ENCODE measurements around the gene NHLRC1. TPM values are rescaled to one million over a fixed set of nuclear protein-coding genes. Genes with fewer than 3 reads are reported as not detected.

Gene NHLRC1
- total and polyA plus RNA-seq, 11 donors, result 0.56 to 2.6 (median 1.3) TPM

GRCh38 chr6:18148304-18149025 is 26.0 kb upstream of the NHLRC1 start:
- Histone ChIP-seq H3K4me1 (peaks cover 0 to 17% (median under 1%) of the 10 kb centered on the region in 12 donors), H3K9me3 (no peaks in the 10 kb centered on the region), H3K27ac (no peak overlapping the region), H3K4me3 (no peak overlapping the region), H3K27me3 (no peaks in the 10 kb centered on the region), H3K36me3 (peaks cover 0 to 55% (median 43%) of the 10 kb centered on the region in 9 donors)
- ATAC-seq, result no peak
- 94 to 96% (median 95%) methylated on average over 5 of the region's 5 CpGs for WGBS, 4 donors
- no peak for DNase-seq
- intact Hi-C loops (cut with DNase I), result no loop called here
- TF ChIP-seq CTCF (IDR thresholded peaks at IDR 0.05) (no peak), POLR2A (IDR thresholded peaks at IDR 0.05) (no peak)

GRCh38 chr6:18147616-18148015 is 25.1 kb upstream of the NHLRC1 start:
- no peak for DNase-seq
- no peak for ATAC-seq
- no peak for TF ChIP-seq POLR2A (IDR thresholded peaks at IDR 0.05)
- no peak for TF ChIP-seq CTCF (IDR thresholded peaks at IDR 0.05)
- H3K27me3 ChIP-seq, result no peaks in the 10 kb centered on the region
- intact Hi-C loops (cut with DNase I), result no loop called here
- WGBS, 4 donors, result 96 to 99% (median 98%) methylated on average over 2 of the region's 2 CpGs
- no peak overlapping the region for H3K4me3 ChIP-seq
- H3K4me1 ChIP-seq, result peaks cover 0 to 8% (median 0%) of the 10 kb centered on the region in 12 donors
- H3K27ac ChIP-seq, result no peak overlapping the region
- no peaks in the 10 kb centered on the region for H3K9me3 ChIP-seq
- peaks cover 0 to 64% (median 51%) of the 10 kb centered on the region in 9 donors for H3K36me3 ChIP-seq

GRCh38 chr6:18147160-18147559 is 24.7 kb upstream of the NHLRC1 start:
- Histone ChIP-seq H3K4me1 (peaks cover 0 to 4% (median 0%) of the 10 kb centered on the region in 12 donors), H3K36me3 (peaks cover 0 to 68% (median 56%) of the 10 kb centered on the region in 9 donors), H3K27me3 (no peaks in the 10 kb centered on the region), H3K27ac (no peak overlapping the region), H3K9me3 (no peaks in the 10 kb centered on the region), H3K4me3 (no peak overlapping the region)
- ATAC-seq (no peak), DNase-seq (no peak)
- TF ChIP-seq POLR2A (IDR thresholded peaks at IDR 0.05), result no peak
- TF ChIP-seq CTCF (IDR thresholded peaks at IDR 0.05), result no peak
- 86 to 98% (median 95%) methylated on average over 2 of the region's 2 CpGs for WGBS, 4 donors
- intact Hi-C loops (cut with DNase I), result no loop called here

GRCh38 chr6:18142591-18142861 is 20.0 kb upstream of the NHLRC1 start:
- no peak for ATAC-seq
- TF ChIP-seq CTCF (IDR thresholded peaks at IDR 0.05) (no peak), POLR2A (IDR thresholded peaks at IDR 0.05) (no peak)
- intact Hi-C loops (cut with DNase I), result no loop called here
- Histone ChIP-seq H3K36me3 (peaks cover 0 to 97% (median 80%) of the 10 kb centered on the region in 9 donors), H3K9me3 (no peaks in the 10 kb centered on the region), H3K27ac (no peak overlapping the region), H3K4me1 (no peaks in the 10 kb centered on the region), H3K27me3 (no peaks in the 10 kb centered on the region), H3K4me3 (no peak overlapping the region)
- 91 to 96% (median 94%) methylated on average over 3 of the region's 3 CpGs for WGBS, 4 donors
- no peak for DNase-seq
